IMR-90 (cell line): ENCODE measurements around the gene INPP5A. TPM values are rescaled to one million over a fixed set of nuclear protein-coding genes. Genes with fewer than 3 reads are reported as not detected.

ENCODE experiments used
- ATAC-seq: fragments of 200-7000 bp; cut with Tn5 transposase; 2 replicates; pipeline ENCODE4 v1.9.1; 2020; ENCODE audit warnings: low read depth, mild to moderate bottlenecking, moderate library complexity
- BruUV-seq: library from RNA; stranded (reverse); fragments of 400-500 nt; replicated peaks from 2 replicates; lab custom pipeline; 2021; lab: Mats Ljungman, UMichigan
- CTCF ChIA-PET: fragments of 300-600 bp; formaldehyde crosslinking; extraction: SDS; loops from one replicate; lab custom pipeline; 2021; ENCODE audit warnings: antibody characterized with exemption; lab: Yijun Ruan, JAX
- POLR2A ChIA-PET: fragments of 300-600 bp; sonication (Branson Sonifier 250); formaldehyde crosslinking; loops from one replicate; lab custom pipeline; 2022; ENCODE audit warnings: antibody characterized with exemption; ENCODE audit not compliant: unreplicated experiment; lab: Charles Lee
- DNase-seq: peaks from one replicate; pipeline ENCODE4 v3.0.0; 2013
- H2AFZ ChIP-seq: replicated peaks from 2 replicates; pipeline ENCODE3; 2013; ENCODE audit warnings: low read length, mild to moderate bottlenecking; ENCODE audit not compliant: poor library complexity
- H2AK5ac ChIP-seq: 2 replicates; pipeline ENCODE4 v1.6.1; 2013; ENCODE audit warnings: low read depth, low read length, inconsistent platforms
- H2AK9ac ChIP-seq: replicated peaks from 2 replicates; pipeline ENCODE3; 2013; ENCODE audit warnings: mild to moderate bottlenecking, low read depth, low read length, moderate library complexity; ENCODE audit not compliant: poor library complexity
- H2BK120ac ChIP-seq: 2 replicates; pipeline ENCODE4 v1.6.1; 2013; ENCODE audit warnings: low read depth, low read length, inconsistent platforms
- H2BK15ac ChIP-seq: 3 replicates; pipeline ENCODE4 v1.6.1; 2013; ENCODE audit warnings: low read depth, low read length, inconsistent platforms
- H2BK20ac ChIP-seq: 2 replicates; pipeline ENCODE4 v1.6.1; 2013; ENCODE audit warnings: low read depth, mild to moderate bottlenecking, inconsistent platforms, low read length, moderate library complexity
- H2BK5ac ChIP-seq: 2 replicates; pipeline ENCODE4 v1.6.1; 2013; ENCODE audit warnings: mild to moderate bottlenecking, low read depth, low read length, inconsistent platforms; ENCODE audit not compliant: poor library complexity, severe bottlenecking
- H3K14ac ChIP-seq: replicated peaks from 2 replicates; pipeline ENCODE4 v1.6.1; 2013; ENCODE audit warnings: low read depth, low read length, inconsistent platforms
- H3K18ac ChIP-seq: 2 replicates; pipeline ENCODE4 v1.6.1; 2013; ENCODE audit warnings: low read depth, low read length, control low read depth
- H3K23ac ChIP-seq: 2 replicates; pipeline ENCODE4 v1.6.1; 2013; ENCODE audit warnings: low read depth, low read length, inconsistent platforms
- H3K27ac ChIP-seq: 2 replicates; pipeline ENCODE4 v1.5.1; 2013; ENCODE audit warnings: mild to moderate bottlenecking, control low read depth, low read length; ENCODE audit not compliant: insufficient read depth
- H3K27me3 ChIP-seq: 2 replicates; pipeline ENCODE4 v1.6.1; 2013; ENCODE audit warnings: low read length; ENCODE audit not compliant: control insufficient read depth, insufficient read depth
- H3K36me3 ChIP-seq: 2 replicates; pipeline ENCODE4 v1.6.1; 2013; ENCODE audit warnings: low read length, mixed read lengths; ENCODE audit not compliant: control insufficient read depth, insufficient read depth
- H3K4ac ChIP-seq: 2 replicates; pipeline ENCODE4 v1.6.1; 2013; ENCODE audit warnings: low read depth, low read length, inconsistent platforms
- H3K4me1 ChIP-seq: 2 replicates; pipeline ENCODE4 v1.6.1; 2013; ENCODE audit warnings: low read length, mixed read lengths; ENCODE audit not compliant: control insufficient read depth, insufficient read depth
- H3K4me2 ChIP-seq: 2 replicates; pipeline ENCODE4 v1.6.1; 2013; ENCODE audit warnings: low read depth, mild to moderate bottlenecking, control low read depth, low read length, moderate library complexity
- H3K4me3 ChIP-seq: 2 replicates; pipeline ENCODE4 v1.5.1; 2013; ENCODE audit warnings: low read depth, mild to moderate bottlenecking, control low read depth, low read length, moderate library complexity; ENCODE audit not compliant: insufficient read depth
- H3K56ac ChIP-seq: 2 replicates; pipeline ENCODE4 v1.6.1; 2013; ENCODE audit warnings: low read length, inconsistent platforms; ENCODE audit not compliant: insufficient read depth; ENCODE audit errors: extremely low read depth
- H3K79me1 ChIP-seq, 2 experiments: 2 replicates each; pipeline ENCODE4 v1.6.1; 2013; ENCODE audit warnings: low read length in 2 of 2, inconsistent platforms in 1 of 2, low read depth in 1 of 2
- H3K9ac ChIP-seq: 2 replicates; pipeline ENCODE4 v1.6.1; 2013; ENCODE audit warnings: low read depth, low read length, control low read depth
- H3K9me1 ChIP-seq: 2 replicates; pipeline ENCODE4 v1.6.1; 2013; ENCODE audit warnings: low read length, inconsistent platforms; ENCODE audit not compliant: insufficient read depth
- H3K9me3 ChIP-seq: 2 replicates; pipeline ENCODE4 v1.6.1; 2013; ENCODE audit warnings: low read length; ENCODE audit not compliant: control insufficient read depth, insufficient read depth
- H4K20me1 ChIP-seq: 2 replicates; pipeline ENCODE4 v1.6.1; 2013; ENCODE audit warnings: low read length, inconsistent platforms; ENCODE audit not compliant: insufficient read depth
- H4K5ac ChIP-seq: 2 replicates; pipeline ENCODE4 v1.6.1; 2013; ENCODE audit warnings: mild to moderate bottlenecking, low read depth, low read length, control low read depth
- H4K8ac ChIP-seq, 2 experiments: 2 replicates each; pipeline ENCODE4 v1.6.1; 2013; ENCODE audit warnings: low read depth in 2 of 2, low read length in 2 of 2, control low read depth in 1 of 2, inconsistent platforms in 1 of 2
- H4K91ac ChIP-seq: 2 replicates; pipeline ENCODE4 v1.6.1; 2013; ENCODE audit warnings: low read depth, low read length, inconsistent platforms; ENCODE audit not compliant: insufficient read depth
- CEBPB ChIP-seq: IDR thresholded peaks from 2 replicates; pipeline ENCODE4 v1.6.1; 2012; ENCODE audit warnings: low read depth, low read length, improper control_type of control experiment
- CHD1 ChIP-seq: IDR thresholded peaks from 2 replicates; pipeline ENCODE4 v1.6.1; 2012; ENCODE audit warnings: low read depth, low read length, improper control_type of control experiment
- ELK1 ChIP-seq: fragments of 150-350 bp; IDR thresholded peaks from 2 replicates; pipeline ENCODE4 v1.6.1; 2016; ENCODE audit warnings: low read depth, mild to moderate bottlenecking, low read length, moderate library complexity, borderline replicate concordance
- MAFK ChIP-seq: IDR thresholded peaks from 2 replicates; pipeline ENCODE4 v1.6.1; 2012; ENCODE audit warnings: low read depth, low read length, improper control_type of control experiment
- MAZ ChIP-seq: IDR thresholded peaks from 2 replicates; pipeline ENCODE4 v1.6.1; 2012; ENCODE audit warnings: low read depth, mild to moderate bottlenecking, low read length, improper control_type of control experiment, moderate library complexity, borderline replicate concordance
- MXI1 ChIP-seq: IDR thresholded peaks from 2 replicates; pipeline ENCODE4 v1.6.1; 2012; ENCODE audit warnings: low read depth, mild to moderate bottlenecking, low read length, moderate library complexity, borderline replicate concordance
- NFE2L2 ChIP-seq: fragments of 150-350 bp; IDR thresholded peaks from 2 replicates; pipeline ENCODE4 v1.6.1; 2016; ENCODE audit warnings: low read depth, mild to moderate bottlenecking, low read length
- POLR2A ChIP-seq: IDR thresholded peaks from 2 replicates; pipeline ENCODE4 v1.6.1; 2012; ENCODE audit warnings: mild to moderate bottlenecking, low read depth, low read length
- RCOR1 ChIP-seq: IDR thresholded peaks from 2 replicates; pipeline ENCODE4 v1.6.1; 2012; ENCODE audit warnings: mild to moderate bottlenecking, low read length, improper control_type of control experiment; ENCODE audit not compliant: insufficient replicate concordance
- SMC3 ChIP-seq: fragments of 150-350 bp; IDR thresholded peaks from 2 replicates; pipeline ENCODE4 v1.6.1; 2016; ENCODE audit warnings: low read depth, mild to moderate bottlenecking, antibody characterized with exemption, low read length, moderate library complexity
- USF2 ChIP-seq: fragments of 150-350 bp; IDR thresholded peaks from 2 replicates; pipeline ENCODE4 v1.6.1; 2017; ENCODE audit warnings: mild to moderate bottlenecking, antibody characterized with exemption, low read length, low read depth
- WGBS, 2 experiments: methylation state at CpG; one replicate each; pipeline versions ENCODE4 v1.1.5 to v1.1.7; 2013; ENCODE audit warnings: missing lambda C conversion rate in 2 of 2; ENCODE audit not compliant: insufficient read length in 1 of 2; ENCODE audit errors: extremely low coverage in 2 of 2; 5-methylcytosine and 5-hydroxymethylcytosine counted together
- dilution Hi-C: fragments of 300-500 bp; cut with HindIII; formaldehyde crosslinking; loops from one replicate; pipeline ENCODE4 v1.14.3; 2018; ENCODE audit warnings: low sequenced_read_pairs; ENCODE audit not compliant: unreplicated experiment
- in situ Hi-C: fragments of 300-500 bp; cut with MboI; formaldehyde crosslinking; loops from 3 replicates; pipeline ENCODE4 v1.14.3; 2019; ENCODE audit warnings: low sequenced_read_pairs, inconsistent platforms, mixed read lengths
- intact Hi-C: fragments of 100-400 bp; cut with micrococcal nuclease; formaldehyde crosslinking; loops from 2 replicates; pipeline ENCODE4 v1.10.0; 2022
- polyA plus RNA-seq, 3 experiments: library from polyadenylated mRNA; depleted of rRNA; stranded (reverse); fragments of >200 nt; gene quantifications; 2 replicates each; pipeline ENCODE4 v1.2.3, GENCODE V29; 2012; ENCODE audit warnings: low replicate concordance in 1 of 3
- total RNA-seq: library from RNA; depleted of rRNA; stranded (reverse); fragments of >200 nt; gene quantifications from 2 replicates; pipeline ENCODE4 v1.2.3, GENCODE V29; 2012

The INPP5A gene
- total and polyA plus RNA-seq, 2 of the 4 experiments (the other 2 are of a cell fraction), result 21.4 to 36.7 TPM

- H4K8ac ChIP-seq, result no peak overlapping the region
- no peak overlapping the region for H3K9ac ChIP-seq
- no peak overlapping the region for H3K14ac ChIP-seq
- no peak overlapping the region for H2BK120ac ChIP-seq
- H2BK20ac ChIP-seq, result no peak overlapping the region
- no peak for TF ChIP-seq POLR2A
- TF ChIP-seq NFE2L2, result no peak
- no peak for TF ChIP-seq MXI1
- TF ChIP-seq USF2, result no peak
- TF ChIP-seq MAFK, result no peak
- TF ChIP-seq CHD1, result no peak
- TF ChIP-seq MAZ, result no peak
- no peak for TF ChIP-seq RCOR1
- TF ChIP-seq SMC3, result no peak
- TF ChIP-seq CEBPB, result no peak
- TF ChIP-seq ELK1, result no peak
- H3K9me1 ChIP-seq, result peaks cover 9% of the 10 kb centered on the region
- no peak overlapping the region for H2AK9ac ChIP-seq
- H2AFZ ChIP-seq, result no peak overlapping the region
- no peak for ATAC-seq
- in situ Hi-C loops (no loop called here), intact Hi-C loops (no loop called here), dilution Hi-C loops (no loop called here)
- DNase-seq, result no peak
- no peak overlapping the region for H3K56ac ChIP-seq
- no CpG with 5 or more reads among the region's 2 CpGs for WGBS, 2 experiments
- H4K20me1 ChIP-seq, result peaks cover 38% of the 10 kb centered on the region
- H4K91ac ChIP-seq, result no peak overlapping the region
- H3K27me3 ChIP-seq, result no peaks in the 10 kb centered on the region
- H2AK5ac ChIP-seq, result no peak overlapping the region
- CTCF ChIA-PET, result no interaction called here
- no peak overlapping the region for H4K5ac ChIP-seq
- H3K4me1 ChIP-seq, result peaks cover 2% of the 10 kb centered on the region; the same call in 1 of the 2 replicates
- POLR2A ChIA-PET, result no interaction called here
- H3K23ac ChIP-seq, result no peak overlapping the region
- no peak overlapping the region for H2BK15ac ChIP-seq
- H3K18ac ChIP-seq, result no peak overlapping the region
- H3K36me3 ChIP-seq, result no peaks in the 10 kb centered on the region
- H2BK5ac ChIP-seq, result no peak overlapping the region
- H3K4ac ChIP-seq, result no peak overlapping the region
- no peak overlapping the region for H3K4me2 ChIP-seq
- H3K4me3 ChIP-seq, result no peak overlapping the region
- no TSS peak for BruUV-seq
- peaks cover 11 to 42% of the 10 kb centered on the region in 2 experiments; a peak in 3 of 4 replicates for H3K79me1 ChIP-seq
- H3K9me3 ChIP-seq, result peaks cover 4% of the 10 kb centered on the region
- no peak overlapping the region for H3K27ac ChIP-seq
Measured at GRCh38 chr10:132617737-132618052, 80.1 kb downstream of the INPP5A start.
